HUDEP-2 (cell line): ENCODE measurements around the gene HPSE.

Source experiments
- DNase-seq, 76 experiments: peaks; one replicate each; lab custom pipeline; 2025; ENCODE audit not compliant: unreplicated experiment in 76 of 76; lab: John Stamatoyannopoulos, UW

HPSE gene

DNA sequence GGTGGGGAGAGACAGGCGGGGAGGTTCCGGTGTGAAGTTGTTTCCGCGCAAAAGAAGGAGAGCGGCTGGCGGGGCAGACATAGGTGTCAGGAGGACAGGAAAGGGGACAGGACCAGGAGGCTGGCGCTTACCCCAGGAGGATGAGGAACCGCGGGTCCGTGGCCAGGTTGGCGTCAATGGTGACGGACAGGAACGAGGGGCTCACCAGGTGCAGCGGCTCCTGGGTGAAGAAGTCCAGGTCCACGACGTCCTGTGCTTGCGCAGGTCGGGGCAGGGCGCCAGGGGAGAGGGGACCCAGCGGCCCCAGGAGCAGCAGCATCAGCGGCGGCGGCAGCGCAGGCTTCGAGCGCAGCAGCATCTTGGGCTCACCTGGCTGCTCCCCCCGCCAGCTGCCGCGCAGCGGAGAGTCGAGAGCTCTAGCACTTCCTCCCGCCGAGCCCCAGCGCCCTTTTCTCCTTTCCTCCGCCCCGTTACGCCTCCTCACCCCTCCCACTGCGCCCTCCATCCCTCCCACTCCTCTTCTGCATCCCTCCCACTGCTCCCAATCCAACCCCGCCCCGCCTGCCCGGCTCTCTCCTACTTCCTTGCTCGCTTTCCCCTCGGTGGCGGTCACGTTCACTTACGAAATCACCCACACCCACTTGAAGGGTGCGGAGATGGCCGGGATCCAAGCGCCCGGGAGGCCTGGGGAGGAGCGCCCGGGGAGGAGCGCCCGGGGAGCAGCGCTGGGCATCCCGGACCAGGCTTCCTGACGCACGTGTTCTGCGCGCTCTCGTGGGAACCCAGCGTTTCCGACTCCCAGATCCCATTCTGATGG, at the start of gene HPSE:
HPSE (minus strand) TSS at position 424 of the 817 bp plus-strand sequence; CDS start at position 358, 66 bp downstream.
- DNase-seq, result peak in 51 of 76 experiments; percentile 2 to 63 (median 34)

DNA sequence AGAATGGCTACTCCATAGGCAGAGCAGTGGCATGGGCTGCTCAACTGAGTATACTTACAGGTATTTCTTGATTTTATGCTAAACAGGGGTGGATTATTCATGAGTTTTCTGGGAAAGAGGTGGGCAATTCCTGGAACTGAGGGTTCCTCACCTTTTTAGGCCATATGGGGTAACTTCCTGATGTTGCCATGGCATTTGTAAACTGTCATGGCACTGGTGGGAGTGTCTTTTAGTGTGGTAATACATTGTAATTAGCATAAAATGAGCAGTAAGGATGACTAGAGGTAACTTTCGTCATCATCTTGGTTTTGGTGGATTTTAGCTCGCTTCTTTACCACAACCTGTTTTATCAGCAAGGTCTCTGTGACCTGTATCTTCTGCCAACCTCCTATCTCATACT, 48.2 kb upstream of the HPSE start:
- no peak for DNase-seq

DNA sequence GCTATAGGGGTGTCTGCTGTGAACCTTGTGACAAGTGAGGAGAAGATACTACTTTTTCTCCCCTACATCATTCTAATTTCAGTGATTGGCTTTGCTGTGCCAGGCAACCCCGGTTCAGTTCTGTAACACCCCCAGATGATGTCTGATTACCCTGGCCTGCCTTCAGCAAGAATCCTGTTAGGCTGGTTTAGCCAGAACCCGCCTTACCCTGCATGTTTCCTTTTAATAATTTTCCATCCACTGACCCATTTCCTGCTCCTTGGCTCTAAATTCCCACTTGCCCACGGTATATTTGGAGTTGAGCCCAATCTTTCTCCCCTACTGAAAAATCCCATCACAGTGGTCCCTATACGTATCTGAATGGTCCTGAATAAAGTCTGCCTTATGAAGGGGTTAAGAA, 46.5 kb upstream of the HPSE start:
- DNase-seq, result no peak

DNA sequence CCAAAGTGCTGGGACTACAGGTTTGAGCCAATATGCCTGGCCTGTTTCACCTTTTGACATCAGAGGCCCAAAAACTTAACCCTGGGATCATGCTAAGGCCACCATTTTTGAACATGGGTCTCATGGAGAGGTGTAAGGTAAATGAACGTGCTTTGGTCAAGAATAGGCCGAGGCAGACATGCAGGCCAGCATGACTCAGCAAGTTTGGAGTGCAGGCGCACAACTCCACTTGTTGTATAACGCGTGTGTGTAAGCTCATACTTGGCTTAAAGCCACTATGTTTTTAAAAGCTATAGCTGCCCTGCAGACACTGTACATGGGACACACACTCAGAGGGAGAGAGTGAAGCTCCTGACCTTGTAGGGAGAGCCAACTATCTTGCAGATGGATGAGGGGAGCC, 43.8 kb upstream of the HPSE start:
- no peak for DNase-seq

DNA sequence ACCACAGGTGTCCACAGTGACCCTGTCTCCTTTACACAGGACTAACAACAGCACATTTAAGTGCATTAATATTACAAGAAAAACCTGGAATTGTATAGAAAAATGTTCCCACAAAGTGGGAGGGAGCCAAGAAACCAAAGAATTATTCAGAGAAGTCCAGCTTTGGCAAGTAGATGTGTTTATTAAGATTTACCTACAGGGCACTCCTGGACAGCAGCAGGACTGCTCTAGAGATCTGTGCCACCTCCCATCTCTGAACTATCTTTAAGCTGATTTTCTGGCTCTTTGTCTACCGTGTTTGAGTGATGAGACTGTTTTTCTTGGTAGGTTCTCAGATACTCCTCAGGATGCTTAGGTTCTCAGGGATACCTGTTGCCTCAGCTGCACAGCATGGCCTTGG, 38.3 kb upstream of the HPSE start:
- no peak for DNase-seq

DNA sequence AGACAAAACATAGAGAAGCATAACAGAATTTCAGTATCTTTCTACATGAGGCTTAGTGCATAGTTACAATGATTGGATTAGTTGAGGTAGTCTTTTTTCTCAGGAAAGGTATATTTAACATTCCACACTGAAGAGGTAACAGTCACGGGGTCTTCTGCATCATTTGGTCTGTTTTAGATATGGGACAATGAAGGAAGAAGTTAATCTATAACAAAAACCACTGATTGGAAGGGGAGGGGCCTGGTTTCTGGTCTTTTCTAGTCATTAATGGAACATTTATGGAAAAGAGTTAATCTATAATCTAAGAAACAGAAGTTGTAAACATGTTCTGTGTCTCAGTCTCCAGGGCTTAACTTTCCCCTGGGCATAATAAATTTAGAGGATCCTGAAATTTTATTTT, 37.3 kb upstream of the HPSE start:
- no peak for DNase-seq

DNA sequence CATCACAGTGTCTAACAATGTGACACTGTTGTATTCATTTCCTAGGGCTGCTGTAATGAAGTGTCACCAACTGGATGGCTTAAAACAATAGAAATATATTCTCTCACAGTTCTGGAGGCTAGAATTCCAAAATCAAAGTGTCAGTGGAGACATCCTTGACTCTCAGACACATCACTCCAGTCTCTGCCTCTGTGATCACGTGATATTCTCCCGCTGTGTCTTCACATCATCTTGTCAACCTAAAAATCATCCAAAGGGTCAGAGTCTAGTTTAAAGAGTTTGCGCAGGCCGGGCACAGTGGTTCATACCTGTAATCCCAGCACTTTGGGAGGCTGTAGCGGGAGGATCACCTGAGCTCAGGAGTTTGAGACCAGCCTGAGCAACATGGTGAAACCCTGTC, 36.6 kb upstream of the HPSE start:
- no peak for DNase-seq

DNA sequence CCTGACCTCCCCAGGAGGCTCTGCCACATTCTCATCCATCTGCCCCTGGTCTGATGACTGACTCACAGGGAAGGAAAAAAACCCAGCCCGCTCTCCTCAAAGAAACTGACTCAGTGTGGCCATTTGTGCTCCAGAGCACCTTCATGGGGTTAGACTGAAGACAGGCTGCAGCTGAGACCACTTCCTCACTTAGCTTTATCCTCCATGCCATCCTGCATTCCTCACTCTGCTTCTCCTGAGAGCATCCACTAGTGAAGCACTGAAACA, 35.9 kb upstream of the HPSE start:
- no peak for DNase-seq

DNA sequence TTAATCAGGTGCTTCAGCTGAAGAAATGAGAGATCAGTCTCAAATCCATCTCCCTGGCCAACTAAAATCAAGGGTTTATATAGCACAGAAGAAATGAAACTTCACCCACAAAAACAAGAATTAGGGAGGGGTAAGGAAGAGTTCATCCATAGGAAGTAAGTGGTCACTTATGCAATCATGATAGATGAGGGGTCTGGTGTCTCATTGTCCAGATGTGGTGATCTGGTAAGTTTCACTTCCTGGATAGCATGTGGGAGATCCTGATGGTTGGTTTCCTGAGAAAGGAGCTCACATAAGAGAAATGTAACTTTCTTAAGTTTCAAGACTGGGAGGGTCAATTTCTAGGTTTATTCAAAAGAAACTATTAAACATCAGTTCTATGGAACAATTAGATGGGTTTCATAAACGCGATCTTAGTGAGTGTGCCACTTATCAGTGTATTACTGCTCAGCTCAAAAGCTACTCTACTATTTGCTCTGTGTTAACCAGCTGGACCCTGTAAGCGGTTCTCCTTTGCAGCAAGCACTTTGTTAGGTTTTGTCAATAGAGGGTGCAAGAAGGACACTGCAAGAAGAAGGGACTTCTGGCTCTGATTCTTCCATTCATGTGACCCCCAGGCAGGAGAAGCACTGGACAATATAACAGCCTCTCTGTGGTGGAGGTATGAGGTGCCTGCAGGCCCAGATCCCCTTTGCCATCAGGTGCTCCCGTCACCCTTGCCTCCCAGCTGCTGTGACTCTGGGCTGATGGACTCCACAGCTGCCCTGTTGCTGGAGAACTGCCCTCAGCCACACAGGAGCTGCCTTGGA, 35.4 kb upstream of the HPSE start:
- no peak for DNase-seq

DNA sequence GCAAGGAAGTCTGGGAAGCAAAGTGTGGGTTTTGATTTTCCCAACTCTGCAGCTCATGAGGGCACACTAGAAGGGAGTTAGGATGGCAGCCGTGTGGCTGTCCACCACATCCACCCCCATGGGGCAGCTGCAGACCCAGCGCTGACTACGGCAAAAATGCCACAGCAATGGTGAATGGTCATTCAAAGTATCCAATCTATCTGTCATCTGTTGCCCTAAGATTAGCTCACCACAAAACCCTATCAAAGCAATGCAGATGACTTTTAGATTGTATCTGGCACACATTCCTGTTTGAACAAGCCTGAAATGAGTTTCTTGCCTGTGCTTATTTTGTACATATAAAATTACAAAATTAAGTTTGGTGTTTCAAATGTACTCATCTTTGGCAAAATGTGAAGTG, 29.7 kb upstream of the HPSE start:
- peak in 32 of 76 experiments; percentile 1 to 75 (median 30) for DNase-seq

DNA sequence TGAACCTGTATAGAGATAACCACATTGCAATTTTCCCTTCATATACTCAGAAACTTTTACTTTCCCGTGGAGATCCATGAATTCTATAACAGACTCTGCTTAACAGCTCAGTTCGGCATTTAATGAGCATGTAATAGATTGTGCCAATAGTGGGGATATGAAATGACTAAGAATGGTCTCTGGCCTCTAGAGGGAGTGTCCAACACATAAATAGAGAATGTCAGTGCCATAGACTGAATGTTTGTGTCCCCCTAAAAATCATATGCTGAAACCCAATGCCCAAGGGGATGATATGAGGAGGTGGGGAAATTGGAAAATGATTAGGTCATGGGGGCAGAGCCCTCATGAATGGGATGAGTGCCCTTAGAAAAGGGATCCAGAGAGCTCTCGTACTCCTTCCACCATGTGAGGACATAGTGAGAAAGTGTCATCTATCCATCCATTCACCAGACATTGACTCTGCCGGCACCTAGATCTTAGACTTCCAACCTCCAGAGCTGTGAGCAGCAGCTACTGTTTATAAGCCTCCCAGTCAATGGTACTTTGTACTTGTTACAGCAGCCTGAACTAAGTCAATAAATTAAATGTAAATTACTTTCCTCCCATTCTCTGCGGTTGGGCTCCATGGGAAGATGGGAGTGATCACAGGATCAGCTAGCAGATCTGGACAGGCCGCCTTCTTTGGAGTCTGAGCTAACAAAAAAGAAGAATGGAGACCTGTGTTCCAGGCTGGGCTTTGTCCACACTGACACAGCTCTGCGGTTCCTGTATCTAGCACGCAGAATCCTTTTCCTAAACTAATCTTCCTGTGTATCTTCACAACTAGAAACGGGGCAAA, 28.1 kb upstream of the HPSE start:
- DNase-seq, result peak in 7 of 76 experiments; percentile 5 to 32 (median 21)

DNA sequence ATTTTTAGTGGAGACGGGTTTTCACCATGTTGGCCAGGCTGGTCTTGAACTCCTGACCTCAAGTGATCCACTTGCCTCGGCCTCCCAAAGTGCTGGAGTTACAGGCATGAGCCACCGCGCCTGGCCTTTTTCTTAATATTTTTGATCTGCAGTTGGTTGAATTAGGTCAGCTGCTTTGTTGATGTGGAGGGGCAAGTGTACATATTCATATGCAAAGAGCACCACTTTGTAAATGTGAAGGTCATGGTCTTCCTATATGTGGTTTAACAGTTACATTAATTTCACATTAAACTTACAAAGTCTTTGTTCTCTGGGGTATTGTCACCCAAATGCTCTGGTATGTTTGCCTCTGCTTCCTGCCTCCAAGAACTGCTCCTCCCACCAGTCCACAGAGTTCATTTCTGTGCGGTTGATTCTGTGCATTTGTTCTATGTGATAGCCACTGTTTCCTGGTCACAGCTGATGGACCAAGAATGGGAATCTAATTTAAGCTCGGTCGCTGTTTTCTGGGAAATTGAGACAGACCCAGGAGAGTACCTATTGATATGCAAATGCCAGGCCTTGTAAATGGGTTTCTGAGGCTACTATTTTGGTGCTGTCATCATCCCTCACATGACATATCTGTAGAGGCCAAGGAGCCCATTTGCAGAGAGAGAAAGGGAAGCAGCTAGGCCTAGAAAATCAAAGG, 26.9 kb upstream of the HPSE start:
- no peak for DNase-seq

DNA sequence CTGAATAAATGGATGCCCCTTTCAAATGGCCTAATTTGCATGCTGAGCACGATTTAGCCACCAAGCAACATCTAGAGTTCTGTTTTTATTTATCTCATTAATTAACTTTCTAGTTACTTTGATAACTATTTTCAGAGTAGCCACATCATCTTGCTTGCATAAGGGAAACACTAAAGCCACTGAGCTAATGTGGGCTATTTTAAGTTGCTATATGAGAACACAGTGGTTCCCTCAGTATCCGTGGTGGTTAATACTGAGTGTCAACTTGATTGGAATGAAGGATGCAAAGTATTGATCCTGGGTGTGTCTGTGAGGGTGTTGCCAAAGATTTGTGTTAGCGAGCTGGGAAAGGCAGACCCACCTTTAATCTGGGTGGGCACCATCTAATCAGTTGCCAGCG, 25.4 kb upstream of the HPSE start:
- DNase-seq, result no peak

DNA sequence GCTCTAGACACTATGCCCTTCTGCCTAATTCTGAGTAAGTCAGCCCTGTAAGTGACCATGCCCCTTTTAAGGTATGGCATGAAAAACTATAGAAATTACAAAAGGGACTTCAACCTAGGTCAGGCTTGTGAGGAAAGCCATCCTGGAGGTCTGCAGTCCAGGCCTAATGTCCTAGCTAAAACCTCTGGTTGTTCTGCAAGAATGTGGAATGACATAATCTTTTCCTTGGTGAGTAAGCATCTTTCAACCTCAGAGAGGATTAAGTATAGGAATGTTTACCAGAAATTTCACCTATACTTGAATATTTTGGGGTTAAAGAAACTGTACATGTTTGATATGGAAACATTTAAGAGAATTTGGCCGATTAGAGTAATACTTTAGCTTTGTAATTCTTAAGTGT, 23.8 kb upstream of the HPSE start:
- no peak for DNase-seq

DNA sequence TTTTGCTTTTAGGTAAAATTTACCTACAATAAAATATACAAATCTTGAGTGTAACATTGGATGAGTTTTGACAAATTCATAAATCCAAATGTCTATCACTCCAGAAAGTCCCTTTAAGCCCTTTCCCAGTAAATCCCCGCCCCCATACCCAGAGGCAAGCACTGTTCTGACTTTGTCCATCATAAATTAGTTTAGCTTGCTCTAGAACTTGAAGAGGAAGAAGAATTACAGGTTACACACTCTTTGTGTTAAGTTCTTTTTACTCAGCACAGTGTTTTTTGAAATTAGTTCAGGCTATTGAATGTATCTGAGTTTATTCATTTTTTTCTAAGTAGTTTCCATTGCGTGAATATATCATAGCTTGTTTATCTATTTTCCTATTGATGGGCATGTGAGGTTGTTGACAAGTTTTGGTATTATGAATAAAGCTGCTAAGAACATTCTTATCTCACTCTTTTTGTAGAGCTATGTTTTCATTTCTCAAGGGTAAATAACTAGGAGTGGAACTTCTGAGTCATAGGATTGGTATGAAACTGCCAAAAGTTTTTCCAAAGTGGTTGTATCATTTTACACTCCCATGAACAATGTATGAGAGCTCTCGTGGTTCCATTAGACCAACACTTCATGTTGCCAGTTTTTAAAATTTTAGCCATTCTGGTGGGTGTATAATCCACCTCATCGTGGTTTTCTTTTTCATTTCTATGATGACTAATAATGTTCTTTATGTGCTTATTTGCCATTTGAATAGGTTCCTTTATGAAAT, 22.4 kb upstream of the HPSE start:
- peak in 5 of 76 experiments; percentile 4 to 54 (median 25) for DNase-seq

DNA sequence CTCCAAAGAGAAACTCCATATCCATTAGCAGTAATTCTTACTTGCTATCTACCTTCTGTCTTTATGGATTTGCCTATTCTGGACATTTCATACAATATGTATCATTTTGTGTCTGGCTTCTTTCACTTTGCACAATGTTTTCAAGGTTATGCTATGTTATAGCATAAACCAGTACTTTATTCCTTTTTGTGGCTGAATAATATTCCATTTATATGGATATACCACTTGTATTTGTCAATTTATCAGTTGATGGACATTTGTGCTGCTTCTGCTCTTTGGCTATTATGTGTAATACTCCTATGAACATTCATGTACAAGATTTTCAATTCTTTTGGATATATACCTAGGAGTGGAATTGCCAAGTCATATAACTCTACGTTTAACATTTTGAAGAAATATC, 18.9 kb upstream of the HPSE start:
- no peak for DNase-seq

DNA sequence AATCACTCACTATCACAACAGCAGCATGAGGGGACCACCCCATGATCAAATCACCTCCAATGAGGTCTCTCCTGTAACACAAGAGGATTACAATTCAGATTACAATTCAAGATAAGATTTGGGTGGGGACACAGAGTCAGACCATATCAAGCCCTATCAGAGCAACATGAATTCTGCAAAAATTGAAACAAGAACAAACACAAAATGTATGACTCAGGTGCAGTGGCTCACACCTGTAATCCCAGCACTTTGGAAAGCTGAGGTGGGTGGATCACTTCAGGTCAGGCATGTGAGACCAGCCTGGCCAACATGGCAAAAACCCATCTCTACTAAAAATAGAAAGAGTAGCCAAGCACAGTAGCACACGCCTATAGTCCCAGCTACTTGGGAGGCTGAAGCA, 13.4 kb upstream of the HPSE start:
- no peak for DNase-seq

DNA sequence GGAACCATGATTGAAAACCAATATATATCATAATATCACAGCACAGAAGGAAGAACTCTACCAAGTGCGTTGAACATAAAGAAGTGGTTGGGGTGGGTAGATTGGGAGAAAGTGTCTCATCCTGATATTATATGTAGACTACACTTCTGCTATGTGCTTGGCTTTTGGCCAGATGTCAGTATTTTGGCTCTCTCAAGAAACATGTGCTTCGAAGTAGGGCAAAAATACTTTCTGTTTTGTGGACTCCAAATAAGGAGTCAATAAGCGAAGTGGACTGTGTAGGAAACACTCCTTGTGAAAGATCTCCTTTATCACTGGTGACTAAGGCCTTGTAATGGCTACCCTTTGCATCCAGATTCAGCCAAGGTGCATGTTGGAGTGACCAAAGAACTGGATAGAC, 7.8 kb upstream of the HPSE start:
- no peak for DNase-seq

DNA sequence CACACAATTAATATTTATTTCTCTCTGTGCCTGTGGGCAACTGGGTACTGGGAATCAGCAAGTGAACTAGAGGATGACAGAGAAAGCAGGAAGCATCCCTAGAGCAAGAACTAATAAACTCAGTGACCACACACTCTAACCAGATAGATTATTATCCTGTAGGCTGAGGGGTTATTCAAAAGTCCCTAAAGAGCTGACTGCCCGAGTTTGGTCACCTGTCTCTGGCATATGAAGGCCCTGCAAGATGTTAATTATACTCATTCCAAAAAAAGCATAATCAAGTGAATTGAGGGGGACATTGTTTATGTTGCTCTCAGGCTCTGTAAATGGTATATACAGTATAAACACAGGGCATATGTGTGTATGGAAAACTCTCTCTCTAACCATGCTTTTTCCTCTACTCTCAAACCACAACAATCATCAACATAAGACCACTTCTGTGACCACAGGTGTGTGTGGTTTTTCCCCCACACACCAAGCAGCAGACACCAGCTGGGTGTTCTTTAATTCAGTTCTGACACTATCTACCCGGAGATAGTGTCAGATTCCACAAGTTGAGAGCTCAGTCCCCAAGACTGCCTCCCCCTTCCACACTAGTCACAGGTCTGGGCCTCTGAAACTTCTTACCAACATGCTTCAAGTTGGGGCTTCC, 6.2 kb upstream of the HPSE start:
- no peak for DNase-seq

DNA sequence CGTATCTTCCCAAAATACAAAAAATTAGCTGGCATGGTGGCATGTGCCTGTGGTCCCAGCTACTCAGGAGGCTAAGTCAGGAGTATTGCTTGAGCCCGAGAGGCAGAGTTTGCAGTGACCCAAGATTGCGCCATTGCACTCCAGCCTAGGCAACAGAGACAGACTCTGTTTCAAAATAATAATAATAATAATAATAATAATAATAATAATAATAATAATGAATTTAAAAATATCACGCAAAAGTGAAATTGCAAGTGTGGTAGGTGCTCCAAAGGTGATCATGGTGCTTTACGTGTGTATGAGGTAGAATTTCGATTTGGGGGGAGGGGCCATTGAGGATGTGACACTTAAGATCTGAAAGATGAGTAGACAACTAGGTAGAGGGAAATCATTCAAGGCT, 4.9 kb upstream of the HPSE start:
- no peak for DNase-seq
